BLaER1 treated with 17β-estradiol and CSF1 and Interleukin-3, amounts not matched to agents 10 nM and 100 nM (cell line): ENCODE data around the gene CREB3L2.

ENCODE experiments used
- H3K27ac ChIP-seq, 11 experiments: shearing (Covaris generic); formaldehyde crosslinking; 2 replicates each; pipeline ENCODE4 v1.8.1; 2022
- H3K27me3 ChIP-seq, 11 experiments: shearing (Covaris generic); formaldehyde crosslinking; 2 replicates each; pipeline ENCODE4 v1.8.1; 2022
- H3K36me3 ChIP-seq, 11 experiments: shearing (Covaris generic); formaldehyde crosslinking; 2 replicates each; pipeline ENCODE4 v1.8.1; 2022
- H3K4me1 ChIP-seq, 10 experiments: shearing (Covaris generic); formaldehyde crosslinking; 2 replicates each; pipeline ENCODE4 v1.8.1; 2022
- H3K4me2 ChIP-seq, 11 experiments: shearing (Covaris generic); formaldehyde crosslinking; 2 replicates each; pipeline ENCODE4 v1.8.1; 2022
- H3K4me3 ChIP-seq, 10 experiments: shearing (Covaris generic); formaldehyde crosslinking; 2 replicates each; pipeline ENCODE4 v1.8.1; 2022
- H3K9ac ChIP-seq, 11 experiments: shearing (Covaris generic); formaldehyde crosslinking; 2 replicates each; pipeline ENCODE4 v1.8.1; 2022
- H3K9me3 ChIP-seq, 11 experiments: shearing (Covaris generic); formaldehyde crosslinking; replicated peaks in 1 of 11; 2 replicates each; pipeline ENCODE4 v1.8.1; 2022
- H4K20me1 ChIP-seq, 11 experiments: shearing (Covaris generic); formaldehyde crosslinking; 2 replicates each; pipeline ENCODE4 v1.8.1; 2022
- Cebpa-rat ChIP-seq, 11 experiments: shearing (Covaris generic); IDR thresholded peaks; 2 replicates each; pipeline ENCODE4 v1.8.1; 2022

CREB3L2 gene

GRCh38 chr7:137950967-137951366, 50.9 kb downstream of the CREB3L2 start:
- Histone ChIP-seq H3K36me3 (peaks cover 0 to 3% (median 0%) of the 10 kb centered on the region in 11 experiments; a peak in 2 of 22 replicates), H3K4me1 (peaks cover 0 to 8% (median 2%) of the 10 kb centered on the region in 10 experiments; a peak in 6 of 20 replicates), H3K27me3 (no peaks in the 10 kb centered on the region), H3K4me2 (no peak overlapping the region), H3K4me3 (no peak overlapping the region), H3K27ac (no peak overlapping the region), H4K20me1 (peaks cover 0 to 7% (median 0%) of the 10 kb centered on the region in 11 experiments; a peak in 3 of 22 replicates), H3K9ac (no peak overlapping the region), H3K9me3 (no peaks in the 10 kb centered on the region; a peak in 1 of 22 replicates)
- TF ChIP-seq Cebpa-rat (IDR thresholded peaks at IDR 0.05): no peak

- Histone ChIP-seq H3K4me2 (no peak overlapping the region), H3K9ac (no peak overlapping the region), H3K27ac (no peak overlapping the region), H3K4me3 (no peak overlapping the region), H3K9me3 (no peaks in the 10 kb centered on the region; a peak in 1 of 22 replicates), H3K36me3 (peaks cover 0 to 3% (median 0%) of the 10 kb centered on the region in 11 experiments; a peak in 2 of 22 replicates), H3K4me1 (peaks cover 0 to 8% (median 2%) of the 10 kb centered on the region in 10 experiments; a peak in 6 of 20 replicates), H4K20me1 (peaks cover 0 to 7% (median 0%) of the 10 kb centered on the region in 11 experiments; a peak in 3 of 22 replicates), H3K27me3 (no peaks in the 10 kb centered on the region)
- no peak for TF ChIP-seq Cebpa-rat (IDR thresholded peaks at IDR 0.05)
Observed at GRCh38 chr7:137950263-137950621, 51.6 kb downstream of the CREB3L2 start.

- Histone ChIP-seq H3K9ac (no peak overlapping the region), H3K27me3 (no peaks in the 10 kb centered on the region), H3K27ac (no peak overlapping the region), H3K36me3 (peaks cover 0 to 3% (median 0%) of the 10 kb centered on the region in 11 experiments; a peak in 2 of 22 replicates), H4K20me1 (peaks cover 0 to 7% (median 0%) of the 10 kb centered on the region in 11 experiments; a peak in 3 of 22 replicates), H3K4me1 (peaks cover 0 to 8% (median 2%) of the 10 kb centered on the region in 10 experiments; a peak in 6 of 20 replicates), H3K4me3 (no peak overlapping the region), H3K4me2 (no peak overlapping the region), H3K9me3 (no peaks in the 10 kb centered on the region; a peak in 1 of 22 replicates)
- no peak for TF ChIP-seq Cebpa-rat (IDR thresholded peaks at IDR 0.05)
Observed at GRCh38 chr7:137949416-137950262, 52.2 kb downstream of the CREB3L2 start.

- H3K27me3 ChIP-seq: no peaks in the 10 kb centered on the region
- H3K36me3 ChIP-seq: peaks cover 0 to 3% (median 0%) of the 10 kb centered on the region in 11 experiments; a peak in 2 of 22 replicates
- no peak overlapping the region for H3K4me3 ChIP-seq
- no peak for TF ChIP-seq Cebpa-rat (IDR thresholded peaks at IDR 0.05)
- no peak overlapping the region for H3K27ac ChIP-seq
- H4K20me1 ChIP-seq: peaks cover 0 to 5% (median 0%) of the 10 kb centered on the region in 11 experiments; a peak in 2 of 22 replicates
- H3K4me2 ChIP-seq: no peak overlapping the region
- H3K9me3 ChIP-seq: no peaks in the 10 kb centered on the region; a peak in 1 of 22 replicates
- H3K9ac ChIP-seq: no peak overlapping the region
- peaks cover 0 to 8% (median 0%) of the 10 kb centered on the region in 10 experiments; a peak in 2 of 20 replicates for H3K4me1 ChIP-seq
Observed at GRCh38 chr7:137948845-137949330, 53.0 kb downstream of the CREB3L2 start.

GRCh38 chr7:137948083-137948844, 53.6 kb downstream of the CREB3L2 start:
- TF ChIP-seq Cebpa-rat (IDR thresholded peaks at IDR 0.05): no peak
- peaks cover 0 to 8% (median 0%) of the 10 kb centered on the region in 10 experiments; a peak in 2 of 20 replicates for H3K4me1 ChIP-seq
- no peak overlapping the region for H3K4me3 ChIP-seq
- H3K27me3 ChIP-seq: no peaks in the 10 kb centered on the region
- no peaks in the 10 kb centered on the region; a peak in 1 of 22 replicates for H3K9me3 ChIP-seq
- H4K20me1 ChIP-seq: no peaks in the 10 kb centered on the region; a peak in 1 of 22 replicates
- H3K9ac ChIP-seq: no peak overlapping the region
- H3K4me2 ChIP-seq: no peak overlapping the region
- H3K27ac ChIP-seq: no peak overlapping the region
- peaks cover 0 to under 1% (median 0%) of the 10 kb centered on the region in 11 experiments; a peak in 2 of 22 replicates for H3K36me3 ChIP-seq

GRCh38 chr7:137947046-137947445, 54.8 kb downstream of the CREB3L2 start:
- H4K20me1 ChIP-seq: no peaks in the 10 kb centered on the region; a peak in 1 of 22 replicates
- no peak overlapping the region for H3K4me2 ChIP-seq
- H3K9ac ChIP-seq: no peak overlapping the region
- no peak overlapping the region for H3K4me3 ChIP-seq
- no peaks in the 10 kb centered on the region; a peak in 1 of 22 replicates for H3K36me3 ChIP-seq
- TF ChIP-seq Cebpa-rat (IDR thresholded peaks at IDR 0.05): no peak
- no peaks in the 10 kb centered on the region for H3K27me3 ChIP-seq
- no peaks in the 10 kb centered on the region; a peak in 1 of 22 replicates for H3K9me3 ChIP-seq
- peaks cover 0 to 8% (median 0%) of the 10 kb centered on the region in 10 experiments; a peak in 2 of 20 replicates for H3K4me1 ChIP-seq
- H3K27ac ChIP-seq: no peak overlapping the region

- Histone ChIP-seq H3K4me2 (no peak overlapping the region), H3K4me1 (peaks cover 0 to 9% (median 0%) of the 10 kb centered on the region in 10 experiments; a peak in 2 of 20 replicates), H3K27me3 (no peaks in the 10 kb centered on the region), H3K9ac (no peak overlapping the region), H4K20me1 (no peaks in the 10 kb centered on the region; a peak in 1 of 22 replicates), H3K36me3 (peaks cover 0 to 5% (median 0%) of the 10 kb centered on the region in 11 experiments; a peak in 2 of 22 replicates), H3K9me3 (no peaks in the 10 kb centered on the region; a peak in 1 of 22 replicates), H3K4me3 (no peak overlapping the region), H3K27ac (no peak overlapping the region)
- no peak for TF ChIP-seq Cebpa-rat (IDR thresholded peaks at IDR 0.05)
Observed at GRCh38 chr7:137946011-137946410, 55.9 kb downstream of the CREB3L2 start.

- TF ChIP-seq Cebpa-rat (IDR thresholded peaks at IDR 0.05): no peak
- Histone ChIP-seq H3K4me2 (no peak overlapping the region), H3K9ac (no peak overlapping the region), H3K36me3 (peaks cover 0 to 5% (median 0%) of the 10 kb centered on the region in 11 experiments; a peak in 2 of 22 replicates), H3K9me3 (no peaks in the 10 kb centered on the region; a peak in 1 of 22 replicates), H3K27ac (no peak overlapping the region), H4K20me1 (no peaks in the 10 kb centered on the region; a peak in 1 of 22 replicates), H3K27me3 (no peaks in the 10 kb centered on the region), H3K4me1 (peaks cover 0 to 9% (median 0%) of the 10 kb centered on the region in 10 experiments; a peak in 2 of 20 replicates), H3K4me3 (no peak overlapping the region)
Observed at GRCh38 chr7:137944168-137944567, 57.7 kb downstream of the CREB3L2 start.
